ENCODE data around the gene SLCO1B3.

SLCO1B3 gene

GRCh38 chr12:20865873-20866272 lies 55.4 kb downstream of the SLCO1B3 start:
- Histone ChIP-seq H3K4me1 (ENCODE audit: control insufficient read depth, insufficient read depth, low read length) (no peaks in the 10 kb centered on the region), H3K9me3 (ENCODE audit: control insufficient read depth, low read length) (no peaks in the 10 kb centered on the region), H3K36me3 (ENCODE audit: control insufficient read depth, insufficient read depth, low read length) (no peaks in the 10 kb centered on the region), H3K27ac (ENCODE audit: insufficient read depth, low read depth, low read length, poor library complexity, severe bottlenecking) (no peak overlapping the region), H3K4me3 (ENCODE audit: insufficient read depth, low read depth, low read length) (no peak overlapping the region), H3K27me3 (ENCODE audit: control insufficient read depth, insufficient read depth, low read length, poor library complexity, severe bottlenecking) (no peaks in the 10 kb centered on the region)
- 46 to 47% methylated on average over 2 of the region's 2 CpGs for WGBS, 2 experiments

GRCh38 chr12:20868277-20868676 lies 57.8 kb downstream of the SLCO1B3 start:
- H3K36me3 ChIP-seq (ENCODE audit: control insufficient read depth, insufficient read depth, low read length): no peaks in the 10 kb centered on the region
- H3K4me3 ChIP-seq (ENCODE audit: insufficient read depth, low read depth, low read length): no peak overlapping the region
- WGBS, 2 experiments: 96 to 98% methylated on average over 2 of the region's 2 CpGs
- H3K9me3 ChIP-seq (ENCODE audit: control insufficient read depth, low read length): no peaks in the 10 kb centered on the region
- no peaks in the 10 kb centered on the region for H3K4me1 ChIP-seq (ENCODE audit: control insufficient read depth, insufficient read depth, low read length)
- H3K27me3 ChIP-seq (ENCODE audit: control insufficient read depth, insufficient read depth, low read length, poor library complexity, severe bottlenecking): no peaks in the 10 kb centered on the region
- H3K27ac ChIP-seq (ENCODE audit: insufficient read depth, low read depth, low read length, poor library complexity, severe bottlenecking): no peak overlapping the region

GRCh38 chr12:20883288-20883687 lies 72.8 kb downstream of the SLCO1B3 start:
- Histone ChIP-seq H3K4me3 (ENCODE audit: insufficient read depth, low read depth, low read length) (no peak overlapping the region), H3K27ac (ENCODE audit: insufficient read depth, low read depth, low read length, poor library complexity, severe bottlenecking) (no peak overlapping the region), H3K27me3 (ENCODE audit: control insufficient read depth, insufficient read depth, low read length, poor library complexity, severe bottlenecking) (no peaks in the 10 kb centered on the region), H3K9me3 (ENCODE audit: control insufficient read depth, low read length) (no peaks in the 10 kb centered on the region), H3K36me3 (ENCODE audit: control insufficient read depth, insufficient read depth, low read length) (no peaks in the 10 kb centered on the region), H3K4me1 (ENCODE audit: control insufficient read depth, insufficient read depth, low read length) (no peaks in the 10 kb centered on the region)

- no peak overlapping the region for H3K4me3 ChIP-seq (ENCODE audit: insufficient read depth, low read depth, low read length)
- no CpG with 5 or more reads among the region's 1 CpG for WGBS, 2 experiments
- no peaks in the 10 kb centered on the region for H3K9me3 ChIP-seq (ENCODE audit: control insufficient read depth, low read length)
- H3K36me3 ChIP-seq (ENCODE audit: control insufficient read depth, insufficient read depth, low read length): no peaks in the 10 kb centered on the region
- H3K27ac ChIP-seq (ENCODE audit: insufficient read depth, low read depth, low read length, poor library complexity, severe bottlenecking): no peak overlapping the region
- no peaks in the 10 kb centered on the region for H3K4me1 ChIP-seq (ENCODE audit: control insufficient read depth, insufficient read depth, low read length)
- H3K27me3 ChIP-seq (ENCODE audit: control insufficient read depth, insufficient read depth, low read length, poor library complexity, severe bottlenecking): no peaks in the 10 kb centered on the region
Measured at GRCh38 chr12:20885116-20885515, 74.6 kb downstream of the SLCO1B3 start.

- no peaks in the 10 kb centered on the region for H3K36me3 ChIP-seq (ENCODE audit: control insufficient read depth, insufficient read depth, low read length)
- H3K27ac ChIP-seq (ENCODE audit: insufficient read depth, low read depth, low read length, poor library complexity, severe bottlenecking): no peak overlapping the region
- WGBS, 2 experiments: 89 to 92% methylated on average over 2 of the region's 2 CpGs
- H3K4me3 ChIP-seq (ENCODE audit: insufficient read depth, low read depth, low read length): no peak overlapping the region
- no peaks in the 10 kb centered on the region for H3K9me3 ChIP-seq (ENCODE audit: control insufficient read depth, low read length)
- no peaks in the 10 kb centered on the region for H3K4me1 ChIP-seq (ENCODE audit: control insufficient read depth, insufficient read depth, low read length)
- H3K27me3 ChIP-seq (ENCODE audit: control insufficient read depth, insufficient read depth, low read length, poor library complexity, severe bottlenecking): no peaks in the 10 kb centered on the region
Measured at GRCh38 chr12:20885552-20885951, 75.0 kb downstream of the SLCO1B3 start.

- H3K4me1 ChIP-seq (ENCODE audit: control insufficient read depth, insufficient read depth, low read length): no peaks in the 10 kb centered on the region
- no peak overlapping the region for H3K27ac ChIP-seq (ENCODE audit: insufficient read depth, low read depth, low read length, poor library complexity, severe bottlenecking)
- no peaks in the 10 kb centered on the region for H3K9me3 ChIP-seq (ENCODE audit: control insufficient read depth, low read length)
- H3K27me3 ChIP-seq (ENCODE audit: control insufficient read depth, insufficient read depth, low read length, poor library complexity, severe bottlenecking): no peaks in the 10 kb centered on the region
- no peak overlapping the region for H3K4me3 ChIP-seq (ENCODE audit: insufficient read depth, low read depth, low read length)
- WGBS, 2 experiments: 89 to 90% methylated on average over 6 of the region's 6 CpGs
- no peaks in the 10 kb centered on the region for H3K36me3 ChIP-seq (ENCODE audit: control insufficient read depth, insufficient read depth, low read length)
Measured at GRCh38 chr12:20917269-20917668, 106.8 kb downstream of the SLCO1B3 start.

GRCh38 chr12:20917819-20918218 lies 107.3 kb downstream of the SLCO1B3 start:
- Histone ChIP-seq H3K27ac (ENCODE audit: insufficient read depth, low read depth, low read length, poor library complexity, severe bottlenecking) (no peak overlapping the region), H3K36me3 (ENCODE audit: control insufficient read depth, insufficient read depth, low read length) (no peaks in the 10 kb centered on the region), H3K4me3 (ENCODE audit: insufficient read depth, low read depth, low read length) (no peak overlapping the region), H3K27me3 (ENCODE audit: control insufficient read depth, insufficient read depth, low read length, poor library complexity, severe bottlenecking) (no peaks in the 10 kb centered on the region), H3K4me1 (ENCODE audit: control insufficient read depth, insufficient read depth, low read length) (no peaks in the 10 kb centered on the region), H3K9me3 (ENCODE audit: control insufficient read depth, low read length) (no peaks in the 10 kb centered on the region)
- WGBS, 2 experiments: 100% methylated on average over 1 of the region's 1 CpG

GRCh38 chr12:20931894-20932293 lies 121.4 kb downstream of the SLCO1B3 start:
- no peaks in the 10 kb centered on the region for H3K36me3 ChIP-seq (ENCODE audit: control insufficient read depth, insufficient read depth, low read length)
- 67 to 77% methylated on average over 4 of the region's 4 CpGs for WGBS, 2 experiments
- H3K4me1 ChIP-seq (ENCODE audit: control insufficient read depth, insufficient read depth, low read length): no peaks in the 10 kb centered on the region
- no peak overlapping the region for H3K27ac ChIP-seq (ENCODE audit: insufficient read depth, low read depth, low read length, poor library complexity, severe bottlenecking)
- H3K9me3 ChIP-seq (ENCODE audit: control insufficient read depth, low read length): no peaks in the 10 kb centered on the region
- H3K4me3 ChIP-seq (ENCODE audit: insufficient read depth, low read depth, low read length): no peak overlapping the region
- no peaks in the 10 kb centered on the region for H3K27me3 ChIP-seq (ENCODE audit: control insufficient read depth, insufficient read depth, low read length, poor library complexity, severe bottlenecking)

- Histone ChIP-seq H3K4me1 (ENCODE audit: control insufficient read depth, insufficient read depth, low read length) (no peaks in the 10 kb centered on the region), H3K36me3 (ENCODE audit: control insufficient read depth, insufficient read depth, low read length) (no peaks in the 10 kb centered on the region), H3K9me3 (ENCODE audit: control insufficient read depth, low read length) (no peaks in the 10 kb centered on the region), H3K27me3 (ENCODE audit: control insufficient read depth, insufficient read depth, low read length, poor library complexity, severe bottlenecking) (no peaks in the 10 kb centered on the region), H3K27ac (ENCODE audit: insufficient read depth, low read depth, low read length, poor library complexity, severe bottlenecking) (no peak overlapping the region), H3K4me3 (ENCODE audit: insufficient read depth, low read depth, low read length) (no peak overlapping the region)
- 20 to 38% methylated on average over 2 to 5 of the region's 5 CpGs for WGBS, 2 experiments
Measured at GRCh38 chr12:20946732-20947131, 136.2 kb downstream of the SLCO1B3 start.

- no peaks in the 10 kb centered on the region for H3K27me3 ChIP-seq (ENCODE audit: control insufficient read depth, insufficient read depth, low read length, poor library complexity, severe bottlenecking)
- no peaks in the 10 kb centered on the region for H3K9me3 ChIP-seq (ENCODE audit: control insufficient read depth, low read length)
- no peak overlapping the region for H3K27ac ChIP-seq (ENCODE audit: insufficient read depth, low read depth, low read length, poor library complexity, severe bottlenecking)
- H3K36me3 ChIP-seq (ENCODE audit: control insufficient read depth, insufficient read depth, low read length): no peaks in the 10 kb centered on the region
- 81 to 90% methylated on average over 2 to 3 of the region's 3 CpGs for WGBS, 2 experiments
- H3K4me3 ChIP-seq (ENCODE audit: insufficient read depth, low read depth, low read length): no peak overlapping the region
- no peaks in the 10 kb centered on the region for H3K4me1 ChIP-seq (ENCODE audit: control insufficient read depth, insufficient read depth, low read length)
Measured at GRCh38 chr12:20950248-20950647, 139.7 kb downstream of the SLCO1B3 start.

GRCh38 chr12:20963303-20963702 lies 152.8 kb downstream of the SLCO1B3 start:
- Histone ChIP-seq H3K4me3 (ENCODE audit: insufficient read depth, low read depth, low read length) (no peak overlapping the region), H3K27me3 (ENCODE audit: control insufficient read depth, insufficient read depth, low read length, poor library complexity, severe bottlenecking) (no peaks in the 10 kb centered on the region), H3K9me3 (ENCODE audit: control insufficient read depth, low read length) (no peaks in the 10 kb centered on the region), H3K4me1 (ENCODE audit: control insufficient read depth, insufficient read depth, low read length) (no peaks in the 10 kb centered on the region), H3K27ac (ENCODE audit: insufficient read depth, low read depth, low read length, poor library complexity, severe bottlenecking) (no peak overlapping the region), H3K36me3 (ENCODE audit: control insufficient read depth, insufficient read depth, low read length) (no peaks in the 10 kb centered on the region)
- WGBS, 2 experiments: 93 to 96% methylated on average over 2 of the region's 2 CpGs
